ENCODE data around the gene HJURP.

HJURP gene

DNA sequence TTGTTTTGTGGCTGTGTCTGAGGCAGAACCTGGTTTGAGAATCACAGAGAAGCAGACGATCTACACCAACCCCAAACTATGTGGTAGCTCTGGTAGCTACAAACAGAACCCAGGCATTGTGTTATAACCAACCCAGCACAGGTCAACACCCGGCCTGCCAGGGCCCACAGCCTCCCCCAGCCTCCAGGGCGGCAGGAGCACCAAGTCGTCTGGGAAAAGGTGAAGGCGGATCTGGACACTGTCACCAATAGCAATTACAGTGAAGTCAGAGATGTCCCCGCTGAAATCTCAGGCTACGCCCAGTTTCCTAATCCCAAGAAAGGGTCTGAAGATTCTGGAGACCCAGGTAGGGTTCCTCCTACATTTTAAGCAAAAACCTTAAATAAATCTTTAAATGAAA is 3.6 kb downstream of the HJURP start:
- H3K4me1 ChIP-seq (ENCODE audit: control insufficient read depth, insufficient read depth, low read length, poor library complexity, severe bottlenecking) = peaks cover 5% of the 10 kb centered on the region
- no peak overlapping the region for H3K4me3 ChIP-seq (ENCODE audit: insufficient read depth, low read depth, low read length, poor library complexity, severe bottlenecking)
- H3K27me3 ChIP-seq (replicated peaks; ENCODE audit: control insufficient read depth, insufficient read depth, low read length, poor library complexity, severe bottlenecking) = no peaks in the 10 kb centered on the region
- H3K9me3 ChIP-seq (ENCODE audit: control insufficient read depth, low read length) = no peaks in the 10 kb centered on the region
- DNase-seq = no peak
- no peaks in the 10 kb centered on the region for H3K36me3 ChIP-seq (ENCODE audit: control insufficient read depth, insufficient read depth, low read length)
- H3K27ac ChIP-seq (ENCODE audit: insufficient read depth, low read length, poor library complexity, severe bottlenecking) = no peak overlapping the region

DNA sequence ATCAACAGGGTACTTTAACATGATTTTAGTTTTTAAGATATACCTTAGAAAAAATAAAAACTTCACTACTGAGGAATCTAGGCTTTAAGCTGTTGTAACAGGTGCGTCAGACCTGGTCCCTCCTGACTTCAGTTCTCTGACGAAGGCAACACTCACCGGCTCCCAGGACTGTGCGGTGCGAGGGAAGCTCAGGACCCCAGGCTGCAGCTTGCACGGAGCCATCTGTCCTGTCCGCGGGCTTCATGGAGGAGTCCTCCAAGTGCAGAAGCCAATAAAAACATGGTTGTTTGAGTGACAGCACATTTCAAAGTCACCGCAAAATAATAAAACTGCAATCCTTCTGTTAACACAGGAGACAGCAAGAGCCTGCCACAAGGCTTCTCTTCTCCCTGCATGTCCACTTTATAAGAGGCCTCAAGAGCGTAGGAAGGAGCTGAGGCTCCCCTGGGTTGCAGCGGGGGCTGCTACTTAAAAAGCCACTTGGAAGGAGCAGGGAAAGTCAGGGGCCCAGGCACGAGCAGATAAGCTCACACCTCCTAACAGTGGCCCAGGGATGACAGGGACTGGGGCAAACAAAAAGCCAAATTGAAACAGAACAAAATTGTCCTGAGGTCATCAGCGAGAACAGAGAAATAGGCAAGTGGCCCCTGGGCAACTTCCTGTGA is 4.6 kb downstream of the HJURP start:
- Histone ChIP-seq H3K4me3 (ENCODE audit: insufficient read depth, low read depth, low read length, poor library complexity, severe bottlenecking) (no peak overlapping the region), H3K36me3 (ENCODE audit: control insufficient read depth, insufficient read depth, low read length) (no peaks in the 10 kb centered on the region)

DNA sequence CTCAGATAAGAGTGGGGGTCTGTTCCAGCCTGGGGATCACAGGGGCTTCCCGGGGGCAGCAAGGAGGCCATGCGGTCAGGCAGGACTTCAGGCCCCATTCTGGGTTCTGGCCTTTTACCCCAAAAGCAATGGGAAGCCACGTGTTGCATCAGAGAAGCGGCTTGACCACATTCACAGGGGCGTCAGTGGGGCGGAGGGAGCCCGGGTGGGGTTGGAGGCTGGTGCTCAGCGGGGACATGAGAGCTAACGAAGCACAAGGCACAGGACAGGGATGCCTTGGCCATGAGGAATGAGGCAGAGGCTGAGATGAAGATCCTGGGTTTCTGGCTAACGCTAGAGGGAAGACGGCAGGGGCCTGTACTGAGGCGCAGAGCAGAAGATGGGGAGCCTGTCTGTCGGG is 6.1 kb downstream of the HJURP start:
- Histone ChIP-seq H3K4me3 (ENCODE audit: insufficient read depth, low read depth, low read length, poor library complexity, severe bottlenecking) (no peak overlapping the region), H3K9me3 (ENCODE audit: control insufficient read depth, low read length) (no peaks in the 10 kb centered on the region), H3K4me1 (ENCODE audit: control insufficient read depth, insufficient read depth, low read length, poor library complexity, severe bottlenecking) (no peaks in the 10 kb centered on the region), H3K27me3 (replicated peaks; ENCODE audit: control insufficient read depth, insufficient read depth, low read length, poor library complexity, severe bottlenecking) (no peaks in the 10 kb centered on the region), H3K36me3 (ENCODE audit: control insufficient read depth, insufficient read depth, low read length) (no peaks in the 10 kb centered on the region), H3K27ac (ENCODE audit: insufficient read depth, low read length, poor library complexity, severe bottlenecking) (no peak overlapping the region)
- DNase-seq = no peak

More for the DNA sequence above, 4.6 kb downstream of the HJURP start:
- Histone ChIP-seq H3K9me3 (ENCODE audit: control insufficient read depth, low read length) (no peaks in the 10 kb centered on the region), H3K4me1 (ENCODE audit: control insufficient read depth, insufficient read depth, low read length, poor library complexity, severe bottlenecking) (peaks cover 5% of the 10 kb centered on the region), H3K27me3 (replicated peaks; ENCODE audit: control insufficient read depth, insufficient read depth, low read length, poor library complexity, severe bottlenecking) (no peaks in the 10 kb centered on the region), H3K27ac (ENCODE audit: insufficient read depth, low read length, poor library complexity, severe bottlenecking) (no peak overlapping the region)
- no peak for DNase-seq

DNA sequence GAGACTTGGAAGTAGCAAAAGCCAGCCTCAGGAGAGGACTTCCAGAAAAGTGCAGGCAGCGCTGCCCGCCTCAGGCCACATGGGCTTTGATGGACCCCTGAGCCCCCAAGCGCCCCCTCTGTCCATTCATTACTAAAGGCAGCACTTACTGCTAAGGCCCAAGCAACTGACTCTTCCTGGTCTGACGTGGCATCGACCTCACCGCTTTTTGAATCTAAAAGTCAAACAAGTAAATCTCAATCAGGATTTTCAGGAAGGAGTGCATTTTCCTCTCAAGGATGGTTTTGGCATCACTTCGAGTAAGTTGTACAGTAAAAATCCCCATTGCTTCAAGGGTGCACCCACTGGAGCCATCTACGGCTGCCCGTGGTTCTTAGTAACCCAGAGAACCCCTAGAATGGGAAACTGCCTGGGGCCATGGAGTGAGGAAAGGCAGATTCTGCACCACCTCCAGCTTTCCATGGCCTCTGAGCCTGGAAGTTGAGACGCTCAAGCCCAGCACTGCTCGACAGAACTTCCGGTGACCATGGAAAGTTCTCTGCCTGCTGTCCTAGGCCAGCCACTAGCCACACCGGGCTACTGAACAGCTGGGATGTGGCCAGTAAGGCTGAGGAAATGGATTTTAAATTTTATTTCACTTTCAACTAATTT is 7.0 kb downstream of the HJURP start:
- DNase-seq = no peak

DNA sequence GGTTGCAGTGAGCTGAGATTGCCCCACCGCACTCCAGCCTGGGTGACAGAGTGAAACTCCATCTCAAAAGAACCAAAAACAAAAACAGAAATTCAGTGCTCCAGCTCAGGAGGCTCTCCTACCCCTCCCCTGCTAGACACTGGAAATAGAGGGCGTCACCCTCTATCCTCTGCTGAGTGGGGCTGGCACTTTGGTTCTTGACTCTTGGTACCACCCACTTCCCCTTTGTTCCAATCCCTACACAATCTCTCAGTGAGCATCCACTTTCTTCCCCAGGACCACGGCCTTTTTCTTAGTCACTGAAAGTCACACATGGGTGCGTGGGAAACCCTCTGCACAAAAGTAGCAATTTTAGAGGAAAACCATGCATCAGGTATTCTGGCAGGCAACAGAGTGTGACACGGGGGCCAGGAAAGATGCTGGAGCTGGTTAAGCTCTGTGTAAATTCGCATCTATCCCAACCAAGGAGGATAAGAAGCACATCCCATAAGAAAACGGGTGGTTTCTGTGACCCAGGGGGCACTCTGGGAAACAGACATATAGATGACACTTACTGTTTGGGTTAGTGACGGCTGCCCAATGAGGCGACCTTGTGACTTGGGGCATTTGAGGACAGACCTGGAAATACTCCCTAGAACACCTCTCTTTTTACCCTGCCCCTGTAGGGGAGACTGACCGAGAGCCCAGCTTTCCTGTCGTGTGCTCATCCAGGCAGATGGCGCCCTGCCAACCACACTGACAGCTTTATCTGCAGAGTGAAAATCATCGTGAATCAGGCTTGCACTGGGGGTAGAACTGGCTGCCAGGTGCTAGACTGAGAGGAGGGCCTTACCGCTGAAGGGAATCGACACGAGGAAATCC is 7.7 kb downstream of the HJURP start:
- Histone ChIP-seq H3K27ac (ENCODE audit: insufficient read depth, low read length, poor library complexity, severe bottlenecking) (no peak overlapping the region), H3K4me1 (ENCODE audit: control insufficient read depth, insufficient read depth, low read length, poor library complexity, severe bottlenecking) (no peaks in the 10 kb centered on the region), H3K4me3 (ENCODE audit: insufficient read depth, low read depth, low read length, poor library complexity, severe bottlenecking) (no peak overlapping the region), H3K36me3 (ENCODE audit: control insufficient read depth, insufficient read depth, low read length) (no peaks in the 10 kb centered on the region), H3K27me3 (replicated peaks; ENCODE audit: control insufficient read depth, insufficient read depth, low read length, poor library complexity, severe bottlenecking) (no peaks in the 10 kb centered on the region), H3K9me3 (ENCODE audit: control insufficient read depth, low read length) (no peaks in the 10 kb centered on the region)
- no peak for DNase-seq

More for the DNA sequence above, 7.0 kb downstream of the HJURP start:
- Histone ChIP-seq H3K27ac (ENCODE audit: insufficient read depth, low read length, poor library complexity, severe bottlenecking) (no peak overlapping the region), H3K27me3 (replicated peaks; ENCODE audit: control insufficient read depth, insufficient read depth, low read length, poor library complexity, severe bottlenecking) (no peaks in the 10 kb centered on the region), H3K9me3 (ENCODE audit: control insufficient read depth, low read length) (no peaks in the 10 kb centered on the region), H3K36me3 (ENCODE audit: control insufficient read depth, insufficient read depth, low read length) (no peaks in the 10 kb centered on the region), H3K4me3 (ENCODE audit: insufficient read depth, low read depth, low read length, poor library complexity, severe bottlenecking) (no peak overlapping the region), H3K4me1 (ENCODE audit: control insufficient read depth, insufficient read depth, low read length, poor library complexity, severe bottlenecking) (no peaks in the 10 kb centered on the region)

DNA sequence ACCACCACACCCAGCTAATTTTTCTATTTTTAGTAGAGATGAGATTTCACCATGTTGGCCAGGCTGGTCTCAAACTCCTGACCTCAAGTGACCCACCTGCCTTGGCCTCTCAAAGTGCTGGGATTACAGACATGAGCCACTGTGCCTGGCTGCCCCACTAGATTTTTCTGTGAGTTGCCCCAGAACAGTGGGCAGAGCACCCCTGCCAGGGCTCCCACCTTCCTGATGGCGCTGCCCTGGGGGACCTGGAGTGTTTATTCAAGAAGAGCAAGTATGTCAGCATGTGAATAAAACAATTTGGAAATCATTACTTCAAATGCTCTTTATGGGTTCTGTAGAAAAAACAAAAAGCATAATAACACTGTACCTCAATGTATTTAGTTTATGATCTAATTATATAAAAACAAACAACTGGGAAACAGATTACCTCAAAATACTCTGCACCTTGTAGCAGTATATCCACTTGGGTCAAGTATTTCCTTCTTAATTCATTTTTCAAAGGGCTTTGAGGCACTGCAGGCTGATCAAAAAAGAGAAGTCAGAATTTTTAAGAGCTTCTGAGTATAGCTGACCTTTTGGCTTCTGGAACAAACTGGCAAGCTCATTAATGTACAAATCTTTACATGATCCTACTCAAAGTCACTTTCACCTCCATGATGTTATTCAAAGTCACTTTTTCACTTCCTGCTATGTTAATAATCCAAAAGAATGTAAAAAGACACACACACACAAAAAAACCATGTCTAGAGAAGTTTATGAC is 8.9 kb downstream of the HJURP start:
- Histone ChIP-seq H3K27me3 (replicated peaks; ENCODE audit: control insufficient read depth, insufficient read depth, low read length, poor library complexity, severe bottlenecking) (no peaks in the 10 kb centered on the region), H3K9me3 (ENCODE audit: control insufficient read depth, low read length) (no peaks in the 10 kb centered on the region), H3K27ac (ENCODE audit: insufficient read depth, low read length, poor library complexity, severe bottlenecking) (no peak overlapping the region), H3K36me3 (ENCODE audit: control insufficient read depth, insufficient read depth, low read length) (no peaks in the 10 kb centered on the region), H3K4me3 (ENCODE audit: insufficient read depth, low read depth, low read length, poor library complexity, severe bottlenecking) (no peak overlapping the region), H3K4me1 (ENCODE audit: control insufficient read depth, insufficient read depth, low read length, poor library complexity, severe bottlenecking) (no peaks in the 10 kb centered on the region)
- no peak for DNase-seq

DNA sequence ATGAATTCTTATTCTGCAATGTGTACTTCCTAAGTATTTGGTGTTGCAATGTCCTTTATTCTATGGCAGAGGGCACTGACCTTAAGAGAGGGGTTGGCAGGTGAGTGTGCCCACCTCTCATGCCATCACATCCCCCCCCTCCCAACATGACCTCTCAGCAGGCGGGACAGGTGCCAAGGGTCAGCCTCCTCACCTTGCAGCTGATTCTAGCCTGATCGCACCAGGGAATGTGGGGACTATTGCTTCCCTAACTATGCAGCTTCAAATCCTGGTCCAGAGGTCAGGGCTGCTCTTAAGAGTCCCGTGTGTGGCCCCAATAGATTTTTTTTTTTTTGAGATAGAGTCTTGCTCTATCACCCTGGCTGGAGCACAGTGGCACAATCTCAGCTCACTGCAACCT is 9.5 kb downstream of the HJURP start:
- H3K4me3 ChIP-seq (ENCODE audit: insufficient read depth, low read depth, low read length, poor library complexity, severe bottlenecking) = no peak overlapping the region
- no peak overlapping the region for H3K27ac ChIP-seq (ENCODE audit: insufficient read depth, low read length, poor library complexity, severe bottlenecking)
- no peaks in the 10 kb centered on the region for H3K27me3 ChIP-seq (replicated peaks; ENCODE audit: control insufficient read depth, insufficient read depth, low read length, poor library complexity, severe bottlenecking)
- H3K4me1 ChIP-seq (ENCODE audit: control insufficient read depth, insufficient read depth, low read length, poor library complexity, severe bottlenecking) = no peaks in the 10 kb centered on the region
- DNase-seq = no peak
- H3K36me3 ChIP-seq (ENCODE audit: control insufficient read depth, insufficient read depth, low read length) = no peaks in the 10 kb centered on the region
- H3K9me3 ChIP-seq (ENCODE audit: control insufficient read depth, low read length) = no peaks in the 10 kb centered on the region

DNA sequence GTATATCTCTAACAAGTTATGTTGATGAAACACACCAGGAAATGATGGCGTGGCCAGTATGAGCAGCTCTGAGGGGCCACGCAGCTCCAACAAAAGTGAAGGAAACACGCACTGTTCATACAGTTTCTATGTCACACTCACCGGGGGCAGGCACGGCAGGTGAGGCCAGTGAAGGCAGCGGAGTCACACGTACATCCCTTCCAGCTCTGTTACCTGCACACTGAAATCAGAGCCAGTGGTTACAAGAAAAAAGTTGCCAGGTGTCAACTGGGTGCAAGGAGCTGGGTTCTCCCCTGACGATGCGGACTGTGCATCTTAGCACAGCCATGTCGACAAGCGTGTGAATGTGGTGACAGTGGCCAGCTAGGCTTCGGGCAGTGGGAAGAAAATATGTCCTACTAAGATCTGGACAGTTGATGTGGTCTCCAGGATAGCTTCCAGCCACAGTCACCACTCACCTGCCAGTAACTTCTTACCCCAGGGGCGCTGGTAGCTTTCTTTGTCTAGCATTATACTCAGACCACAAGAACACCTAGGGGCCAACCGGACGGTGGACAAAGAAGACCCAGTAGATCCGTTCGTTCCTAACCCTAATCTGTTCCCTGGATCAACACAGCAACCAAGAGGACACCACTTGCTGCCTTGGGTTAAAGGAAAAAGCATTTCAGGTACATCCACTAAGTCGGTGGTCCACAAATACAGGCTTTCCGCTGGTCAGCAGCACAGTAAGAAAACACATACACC is 10.1 kb downstream of the HJURP start:
- Histone ChIP-seq H3K36me3 (ENCODE audit: control insufficient read depth, insufficient read depth, low read length) (no peaks in the 10 kb centered on the region), H3K27ac (ENCODE audit: insufficient read depth, low read length, poor library complexity, severe bottlenecking) (no peak overlapping the region), H3K4me1 (ENCODE audit: control insufficient read depth, insufficient read depth, low read length, poor library complexity, severe bottlenecking) (no peaks in the 10 kb centered on the region), H3K9me3 (ENCODE audit: control insufficient read depth, low read length) (no peaks in the 10 kb centered on the region), H3K4me3 (ENCODE audit: insufficient read depth, low read depth, low read length, poor library complexity, severe bottlenecking) (no peak overlapping the region), H3K27me3 (replicated peaks; ENCODE audit: control insufficient read depth, insufficient read depth, low read length, poor library complexity, severe bottlenecking) (no peaks in the 10 kb centered on the region)
- DNase-seq = no peak

DNA sequence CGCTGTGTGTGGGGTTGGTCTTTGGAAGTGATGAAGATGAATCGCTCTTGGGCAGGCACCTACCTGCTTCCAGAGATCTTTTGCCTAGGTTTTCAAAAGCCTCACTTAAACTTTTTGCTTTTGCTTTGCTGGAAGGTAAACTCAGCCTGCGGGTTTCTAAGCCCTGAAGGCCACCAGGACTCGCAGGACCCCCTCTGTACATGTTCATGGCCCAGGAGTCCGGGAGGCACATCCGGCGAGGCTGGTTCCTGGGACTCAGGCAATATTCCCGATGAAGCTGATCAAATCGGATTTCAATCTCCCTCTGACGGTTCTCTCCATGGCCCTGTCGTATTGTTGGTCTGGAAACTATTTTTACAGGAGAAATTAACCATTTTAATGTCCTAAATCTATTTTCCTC is 13.2 kb downstream of the HJURP start:
- Histone ChIP-seq H3K27me3 (replicated peaks; ENCODE audit: control insufficient read depth, insufficient read depth, low read length, poor library complexity, severe bottlenecking) (no peaks in the 10 kb centered on the region), H3K4me1 (ENCODE audit: control insufficient read depth, insufficient read depth, low read length, poor library complexity, severe bottlenecking) (no peaks in the 10 kb centered on the region), H3K9me3 (ENCODE audit: control insufficient read depth, low read length) (no peaks in the 10 kb centered on the region), H3K4me3 (ENCODE audit: insufficient read depth, low read depth, low read length, poor library complexity, severe bottlenecking) (no peak overlapping the region), H3K27ac (ENCODE audit: insufficient read depth, low read length, poor library complexity, severe bottlenecking) (no peak overlapping the region), H3K36me3 (ENCODE audit: control insufficient read depth, insufficient read depth, low read length) (no peaks in the 10 kb centered on the region)
- DNase-seq = no peak
